Heart left ventricle (tissue), 16 donors: ENCODE data around the gene PTTG1IP. TPM values are rescaled to one million over a fixed set of nuclear protein-coding genes. Genes with fewer than 3 reads are reported as not detected.

Experiments used
- ATAC-seq, 4 donors: fragments of 200-7000 bp; cut with Tn5 transposase; one replicate each; pipeline ENCODE4 v1.9.1; 2020 to 2022; ENCODE audit warnings: moderate library complexity in 4 of 4, mild to moderate bottlenecking in 3 of 4, moderate number of reproducible peaks in 1 of 4
- DNase-seq, 5 donors: peaks; one replicate each; pipeline ENCODE4 v3.0.0-alpha.2; 2020
- H3K27ac ChIP-seq, 12 donors: fragments of 200-600 bp; sonication (generic) in 4 of 12; one replicate each; pipeline versions ENCODE4 v1.5.0 to v1.8.0; 2016 to 2022; ENCODE audit warnings: mild to moderate bottlenecking in 2 of 12
- H3K27me3 ChIP-seq, 9 donors: fragments of 200-600 bp; sonication (generic) in 2 of 9; one replicate each; pipeline versions ENCODE4 v1.5.1 to v1.8.0; 2016 to 2022; ENCODE audit warnings: mild to moderate bottlenecking in 3 of 9
- H3K36me3 ChIP-seq, 9 donors: fragments of 200-600 bp; sonication (generic) in 2 of 9; one replicate each; pipeline versions ENCODE4 v1.5.0 to v1.8.0; 2018 to 2022; ENCODE audit warnings: mild to moderate bottlenecking in 2 of 9
- H3K4me1 ChIP-seq, 12 donors: fragments of 200-600 bp; sonication (generic) in 4 of 12; one replicate each; pipeline versions ENCODE4 v1.5.0 to v1.8.0; 2016 to 2022; ENCODE audit warnings: mild to moderate bottlenecking in 3 of 12
- H3K4me3 ChIP-seq, 12 donors: fragments of 200-600 bp; sonication (generic) in 4 of 12; one replicate each; pipeline versions ENCODE4 v1.5.0 to v1.8.0; 2017 to 2022; ENCODE audit warnings: mild to moderate bottlenecking in 9 of 12, moderate library complexity in 4 of 12
- H3K9me3 ChIP-seq, 12 donors: fragments of 200-600 bp; sonication (generic) in 4 of 12; one replicate each; pipeline versions ENCODE4 v1.5.0 to v1.8.0; 2016 to 2022; ENCODE audit warnings: mild to moderate bottlenecking in 1 of 12
- POLR2A ChIP-seq, 2 donors: fragments of 450-650 bp; IDR thresholded peaks; one replicate each; pipeline ENCODE4 v1.6.1; 2017; ENCODE audit warnings: antibody characterized with exemption in 2 of 2, mild to moderate bottlenecking in 2 of 2, moderate library complexity in 2 of 2
- WGBS, 4 donors: extraction: QIAGEN DNeasy Blood & Tissue Kit in 2 of 4; methylation state at CpG; one replicate each; pipeline versions ENCODE4 v1.1.5 to v1.1.7; 2013 to 2018; 5-methylcytosine and 5-hydroxymethylcytosine counted together
- intact Hi-C, 10 donors: fragments of 100-400 bp; cut with DNase I; formaldehyde crosslinking; loops; one replicate each; pipeline versions ENCODE4 v1.11.1 to v1.14.2; 2022
- polyA plus RNA-seq, 2 donors: library from polyadenylated mRNA; stranded (reverse); fragments of 200-250 nt; gene quantifications; one replicate each; pipeline ENCODE4 v1.2.3, GENCODE V29; 2013
- total RNA-seq, 9 donors: library from RNA; depleted of rRNA in 2 of 9; stranded (reverse); fragments of >200 nt in 2 of 9; fragmentation: NEBNext Ultra II Directional in 3 of 9; extraction: Animal tissue kit (Norgen Biotek cat#: 25700) in 3 of 9; gene quantifications; one replicate each; pipeline versions ENCODE4 v1.1.0 to v1.2.4, GENCODE V29; 2016 to 2023
- TF ChIP-seq, protein P1 (sequence below), 12 donors: fragments of 200-600 bp; sonication (generic) in 4 of 12; IDR thresholded peaks; one replicate each; pipeline versions ENCODE4 v1.5.0 to v1.8.0; 2018 to 2022; ENCODE audit warnings: antibody characterized with exemption in 12 of 12, mild to moderate bottlenecking in 5 of 12
- donor health status: ischemic (EF 13 %, LVEDD 7.1; RV severe dilation, severe dysfunction).
- donor health status: healthy with polysubstance abuse.
- donor health status: DM: no; HTN: yes; CAD: no.
- donor health status: DM: no; HTN: no; CAD: no.
- donor health status: ischemic (EF 25% LVEDD 6.9; RV normal size, moderate dysfunction).
- donor health status: ischemic (EF 25% LVEDD 5.7; RV mildly dilated, moderate dysfunction).
- donor health status: healthy.
- donor health status: DM: yes; HTN: yes; CAD: no.
- donor health status: ischemic (EF 35%, LVEDD 5.7; RV mildly dilated, moderate dysfunction).
- donor health status: nonischemic (EF 11% LVEDD 7.7; RV severe dilation, severe dysfunction).
- donor health status: DM: yes; HTN: yes; CAD: no.
- donor health status: PGD.
- donor health status: ischemic (EF 29% LVEDD 5.4; RV normal size, mild dysfunction).
- donor health status: nonischemic (EF 23%, LVEDD 6.1; RV moderate dilation, normal function).

Gene PTTG1IP
- total and polyA plus RNA-seq, 11 donors, result 126 to 319 (median 172) TPM

DNA sequence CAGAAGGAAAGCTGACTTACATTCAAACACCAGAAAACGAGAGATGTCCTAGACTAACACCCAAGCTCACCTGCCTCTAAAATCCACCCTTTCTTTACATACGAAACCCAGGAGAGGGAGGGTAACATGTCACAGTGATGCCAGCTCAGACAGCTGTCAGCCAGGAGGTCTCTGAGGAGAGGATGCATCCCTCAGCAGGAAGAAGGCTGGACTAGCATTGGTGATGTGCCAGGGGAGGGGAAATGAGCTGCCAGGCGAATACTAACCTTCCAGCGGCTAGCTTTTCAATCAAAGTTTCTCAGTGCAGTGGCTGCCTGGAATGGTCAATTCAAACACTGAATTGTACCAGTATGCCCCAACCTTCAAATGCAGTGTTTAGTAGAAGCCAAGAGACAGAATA, 68.3 kb downstream of the PTTG1IP start:
- intact Hi-C loops, result no loop called here
- TF ChIP-seq POLR2A (IDR thresholded peaks at IDR 0.05), result no peak
- TF ChIP-seq, protein P1, sequence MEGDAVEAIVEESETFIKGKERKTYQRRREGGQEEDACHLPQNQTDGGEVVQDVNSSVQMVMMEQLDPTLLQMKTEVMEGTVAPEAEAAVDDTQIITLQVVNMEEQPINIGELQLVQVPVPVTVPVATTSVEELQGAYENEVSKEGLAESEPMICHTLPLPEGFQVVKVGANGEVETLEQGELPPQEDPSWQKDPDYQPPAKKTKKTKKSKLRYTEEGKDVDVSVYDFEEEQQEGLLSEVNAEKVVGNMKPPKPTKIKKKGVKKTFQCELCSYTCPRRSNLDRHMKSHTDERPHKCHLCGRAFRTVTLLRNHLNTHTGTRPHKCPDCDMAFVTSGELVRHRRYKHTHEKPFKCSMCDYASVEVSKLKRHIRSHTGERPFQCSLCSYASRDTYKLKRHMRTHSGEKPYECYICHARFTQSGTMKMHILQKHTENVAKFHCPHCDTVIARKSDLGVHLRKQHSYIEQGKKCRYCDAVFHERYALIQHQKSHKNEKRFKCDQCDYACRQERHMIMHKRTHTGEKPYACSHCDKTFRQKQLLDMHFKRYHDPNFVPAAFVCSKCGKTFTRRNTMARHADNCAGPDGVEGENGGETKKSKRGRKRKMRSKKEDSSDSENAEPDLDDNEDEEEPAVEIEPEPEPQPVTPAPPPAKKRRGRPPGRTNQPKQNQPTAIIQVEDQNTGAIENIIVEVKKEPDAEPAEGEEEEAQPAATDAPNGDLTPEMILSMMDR (IDR thresholded peaks at IDR 0.05), result no peak
- peaks cover 0 to 28% (median 14%) of the 10 kb centered on the region in 12 donors for H3K4me1 ChIP-seq
- DNase-seq, result no peak
- no peaks in the 10 kb centered on the region for H3K9me3 ChIP-seq
- peaks cover 0 to 69% (median 58%) of the 10 kb centered on the region in 9 donors for H3K36me3 ChIP-seq
- no peak for ATAC-seq
- no peak overlapping the region for H3K27ac ChIP-seq
- 72 to 84% (median 76%) methylated on average over 4 of the region's 4 CpGs for WGBS, 4 donors
- H3K27me3 ChIP-seq, result no peaks in the 10 kb centered on the region
- no peak overlapping the region for H3K4me3 ChIP-seq

GRCh38 chr21:44804762-44805161, 68.7 kb downstream of the PTTG1IP start:
- Histone ChIP-seq H3K27me3 (no peaks in the 10 kb centered on the region), H3K9me3 (no peaks in the 10 kb centered on the region), H3K4me1 (peaks cover 0 to 33% (median 19%) of the 10 kb centered on the region in 12 donors), H3K27ac (no peak overlapping the region), H3K4me3 (no peak overlapping the region), H3K36me3 (peaks cover 0 to 65% (median 53%) of the 10 kb centered on the region in 9 donors)
- ATAC-seq (peak in 1 of 4 donors; percentile 42), DNase-seq (no peak)
- TF ChIP-seq POLR2A (IDR thresholded peaks at IDR 0.05), result no peak
- TF ChIP-seq, protein P1 (IDR thresholded peaks at IDR 0.05), result no peak
- WGBS, 4 donors, result 50 to 63% (median 53%) methylated on average over 6 of the region's 6 CpGs
- intact Hi-C loops, result loop anchor here in 7 of 10 donors (5.0 kb wide), 3 partner anchors 68 to 133 kb away; partner anchors contain the start of gene PTTG1IP (in 5 of the 7)

- Histone ChIP-seq H3K36me3 (peaks cover 0 to 62% (median 47%) of the 10 kb centered on the region in 9 donors), H3K4me3 (no peak overlapping the region), H3K4me1 (peaks cover 0 to 35% (median 21%) of the 10 kb centered on the region in 12 donors), H3K9me3 (no peaks in the 10 kb centered on the region), H3K27ac (no peak overlapping the region), H3K27me3 (no peaks in the 10 kb centered on the region)
- intact Hi-C loops, result loop anchor here in 8 of 10 donors (2.0 to 5.0 kb wide), 4 partner anchors 69 to 134 kb away; partner anchors contain the start of gene PTTG1IP (in 5 of the 8)
- DNase-seq (no peak), ATAC-seq (no peak)
- TF ChIP-seq POLR2A (IDR thresholded peaks at IDR 0.05), result no peak
- TF ChIP-seq, protein P1 (IDR thresholded peaks at IDR 0.05), result no peak
- 42 to 57% (median 50%) methylated on average over 3 of the region's 3 CpGs for WGBS, 4 donors
Measured at GRCh38 chr21:44803651-44804050, 69.8 kb downstream of the PTTG1IP start.

DNA sequence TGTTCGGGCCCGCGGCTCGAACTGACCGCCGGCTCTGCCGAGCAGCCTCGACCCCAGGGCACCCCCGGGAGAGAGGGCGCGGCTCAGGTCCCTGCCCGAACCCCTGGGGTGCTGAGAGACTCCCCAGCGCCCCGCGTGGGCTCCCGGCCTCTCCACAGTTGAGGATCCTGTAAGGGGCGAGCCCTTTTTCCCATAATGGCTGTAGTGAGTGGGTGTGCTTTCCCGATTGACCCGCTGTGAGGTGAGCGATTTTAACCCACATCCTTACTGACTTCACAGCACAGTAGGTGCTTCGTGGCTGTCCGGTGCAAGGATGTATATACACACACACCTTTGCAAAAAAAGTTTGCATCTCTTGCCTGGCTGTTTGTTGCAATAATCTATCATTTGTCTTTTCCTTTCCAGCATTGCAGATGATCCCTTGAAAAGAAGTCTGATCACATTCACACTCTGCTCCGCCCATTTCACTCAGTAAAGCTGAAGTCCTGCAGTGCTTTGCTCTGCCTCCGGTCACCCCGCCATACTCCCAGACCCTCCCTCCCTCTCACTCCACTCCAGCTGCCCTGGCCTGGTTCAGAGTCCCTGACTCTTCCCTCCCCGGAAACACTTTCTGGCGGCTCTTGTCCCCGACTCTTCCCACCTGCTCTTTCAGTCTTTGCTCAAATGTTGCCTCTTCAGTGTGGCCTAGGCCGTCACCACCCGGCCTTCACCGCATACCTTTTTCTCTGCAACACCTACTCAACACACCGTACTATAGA, 70.9 kb downstream of the PTTG1IP start:
- Histone ChIP-seq H3K9me3 (no peaks in the 10 kb centered on the region), H3K4me1 (peaks cover 0 to 35% (median 21%) of the 10 kb centered on the region in 12 donors), H3K27ac (peak overlapping the region in 8 of 12 donors; percentile 61 to 86 (median 76)), H3K4me3 (peak overlapping the region; percentile 71 to 97 (median 89)), H3K27me3 (no peaks in the 10 kb centered on the region), H3K36me3 (peaks cover 0 to 62% (median 45%) of the 10 kb centered on the region in 9 donors)
- intact Hi-C loops, result loop anchor here in 8 of 10 donors (2.0 to 5.0 kb wide), 4 partner anchors 70 to 135 kb away; partner anchors contain the start of gene PTTG1IP (in 5 of the 8)
- ATAC-seq, result peak in 2 of 4 donors; percentile 7 to 15
- WGBS, 4 donors, result 21 to 48% (median 22%) methylated on average over 15 to 32 of the region's 32 CpGs
- TF ChIP-seq, protein P1 (IDR thresholded peaks at IDR 0.05), result no peak
- no peak for TF ChIP-seq POLR2A (IDR thresholded peaks at IDR 0.05)
- DNase-seq, result no peak
